Testis (tissue), 2 donors: Measurements from ENCODE around the gene FXN.

Source experiments
- POLR2A ChIP-seq: fragments of 450-650 bp; IDR thresholded peaks from one replicate; pipeline ENCODE4 v1.6.1; 2017; ENCODE audit warnings: antibody characterized with exemption, mild to moderate bottlenecking, moderate library complexity
- TF ChIP-seq, protein P1 (sequence below), 3 experiments: fragments of 450-650 bp in 2 of 3; fragments of 200-600 bp in 1 of 3; sonication (generic) in 1 of 3; IDR thresholded peaks; one replicate each; pipeline ENCODE4 v1.5.1; 2016 to 2019; ENCODE audit warnings: antibody characterized with exemption in 3 of 3, mild to moderate bottlenecking in 2 of 3, moderate library complexity in 1 of 3

GRCh38 chr9:69009708-69010107 lies 25.8 kb upstream of the FXN start:
- TF ChIP-seq, protein P1, sequence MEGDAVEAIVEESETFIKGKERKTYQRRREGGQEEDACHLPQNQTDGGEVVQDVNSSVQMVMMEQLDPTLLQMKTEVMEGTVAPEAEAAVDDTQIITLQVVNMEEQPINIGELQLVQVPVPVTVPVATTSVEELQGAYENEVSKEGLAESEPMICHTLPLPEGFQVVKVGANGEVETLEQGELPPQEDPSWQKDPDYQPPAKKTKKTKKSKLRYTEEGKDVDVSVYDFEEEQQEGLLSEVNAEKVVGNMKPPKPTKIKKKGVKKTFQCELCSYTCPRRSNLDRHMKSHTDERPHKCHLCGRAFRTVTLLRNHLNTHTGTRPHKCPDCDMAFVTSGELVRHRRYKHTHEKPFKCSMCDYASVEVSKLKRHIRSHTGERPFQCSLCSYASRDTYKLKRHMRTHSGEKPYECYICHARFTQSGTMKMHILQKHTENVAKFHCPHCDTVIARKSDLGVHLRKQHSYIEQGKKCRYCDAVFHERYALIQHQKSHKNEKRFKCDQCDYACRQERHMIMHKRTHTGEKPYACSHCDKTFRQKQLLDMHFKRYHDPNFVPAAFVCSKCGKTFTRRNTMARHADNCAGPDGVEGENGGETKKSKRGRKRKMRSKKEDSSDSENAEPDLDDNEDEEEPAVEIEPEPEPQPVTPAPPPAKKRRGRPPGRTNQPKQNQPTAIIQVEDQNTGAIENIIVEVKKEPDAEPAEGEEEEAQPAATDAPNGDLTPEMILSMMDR (IDR thresholded peaks at IDR 0.05) = no peak
- no peak for TF ChIP-seq POLR2A
